Stomach (tissue), 9 donors: ENCODE results near the gene ZSCAN5A. TPM values are rescaled to one million over a fixed set of nuclear protein-coding genes. Genes with fewer than 3 reads are reported as not detected.
"Not testable (repeated sequence)": the region's sequence is repeated elsewhere in the genome, so short reads cannot be mapped to it uniquely, and the experiment has no call there.

ENCODE experiments used
- DNase-seq, 2 donors: peaks; one replicate each; pipeline versions ENCODE4 v3.0.0 to v3.0.0-alpha.2; 2013 to 2019
- H3K27ac ChIP-seq, 5 donors: fragments of 200-600 bp in 4 of 5; sonication (generic) in 4 of 5; one replicate each; pipeline ENCODE4 v1.5.1; 2013 to 2019; ENCODE audit warnings: mild to moderate bottlenecking in 1 of 5, moderate library complexity in 1 of 5
- H3K27me3 ChIP-seq, 3 donors: fragments of 200-600 bp; sonication (generic); one replicate each; pipeline ENCODE4 v1.5.1; 2017 to 2019; ENCODE audit warnings: mixed run types in 1 of 3
- H3K36me3 ChIP-seq, 4 donors: fragments of 200-600 bp; sonication (generic); 1 replicate in 3 of 4; 2 replicates in 1 of 4; pipeline ENCODE4 v1.5.1; 2016 to 2019
- H3K4me1 ChIP-seq, 4 donors: fragments of 200-600 bp; sonication (generic); one replicate each; pipeline ENCODE4 v1.5.1; 2016 to 2019
- H3K4me3 ChIP-seq, 4 donors: fragments of 200-600 bp; sonication (generic) in 3 of 4; one replicate each; pipeline ENCODE4 v1.5.1; 2016 to 2019; ENCODE audit warnings: mild to moderate bottlenecking in 1 of 4
- H3K9me3 ChIP-seq, 4 donors: fragments of 200-600 bp; sonication (generic); one replicate each; pipeline ENCODE4 v1.5.1; 2016 to 2019
- EP300 ChIP-seq: sonication (generic); formaldehyde crosslinking; IDR thresholded peaks from one replicate; pipeline ENCODE4 v1.6.1; 2017; ENCODE audit warnings: antibody characterized with exemption
- POLR2A ChIP-seq, 4 donors: fragments of 450-650 bp; IDR thresholded peaks; one replicate each; pipeline ENCODE4 v1.6.1; 2016; ENCODE audit warnings: antibody characterized with exemption in 4 of 4, control low read depth in 2 of 4, mild to moderate bottlenecking in 1 of 4, moderate library complexity in 1 of 4
- POLR2AphosphoS5 ChIP-seq, 3 donors: sonication (generic); formaldehyde crosslinking; IDR thresholded peaks; one replicate each; pipeline ENCODE4 v1.6.1; 2016; ENCODE audit warnings: antibody characterized with exemption in 3 of 3
- WGBS, 5 donors: extraction: QIAGEN DNeasy Blood & Tissue Kit in 3 of 5; methylation state at CpG; one replicate each; pipeline versions ENCODE4 v1.1.5 to v1.1.7; 2013 to 2018; 5-methylcytosine and 5-hydroxymethylcytosine counted together
- intact Hi-C: fragments of 100-400 bp; cut with DNase I; formaldehyde crosslinking; loops from one replicate; pipeline ENCODE4 v1.15.1; 2023; ENCODE audit warnings: low total_unique reads
- polyA plus RNA-seq, 3 donors: library from polyadenylated mRNA; stranded (reverse); fragments of 200-250 nt; gene quantifications; one replicate each; pipeline ENCODE4 v1.2.3, GENCODE V29; 2013
- total RNA-seq, 5 donors: library from RNA; depleted of rRNA; stranded (reverse); fragments of >200 nt; gene quantifications; one replicate each; pipeline versions ENCODE4 v1.1.0 to v1.2.3, GENCODE V29; 2014 to 2016
- TF ChIP-seq, protein P1 (sequence below), 7 experiments: fragments of 450-650 bp in 4 of 7; fragments of 200-600 bp in 3 of 7; sonication (generic) in 3 of 7; IDR thresholded peaks; one replicate each; pipeline ENCODE4 v1.5.1; 2016 to 2019; ENCODE audit warnings: antibody characterized with exemption in 7 of 7, control low read depth in 2 of 7, mild to moderate bottlenecking in 1 of 7
- donor health status: healthy with polysubstance abuse.
- donor health status: Bipolar disorder and iron deficiency.
- donor health status: healthy.

ZSCAN5A gene
- total and polyA plus RNA-seq, 8 donors = 0.89 to 21.6 (median 3.7) TPM; not detected in 1

DNA sequence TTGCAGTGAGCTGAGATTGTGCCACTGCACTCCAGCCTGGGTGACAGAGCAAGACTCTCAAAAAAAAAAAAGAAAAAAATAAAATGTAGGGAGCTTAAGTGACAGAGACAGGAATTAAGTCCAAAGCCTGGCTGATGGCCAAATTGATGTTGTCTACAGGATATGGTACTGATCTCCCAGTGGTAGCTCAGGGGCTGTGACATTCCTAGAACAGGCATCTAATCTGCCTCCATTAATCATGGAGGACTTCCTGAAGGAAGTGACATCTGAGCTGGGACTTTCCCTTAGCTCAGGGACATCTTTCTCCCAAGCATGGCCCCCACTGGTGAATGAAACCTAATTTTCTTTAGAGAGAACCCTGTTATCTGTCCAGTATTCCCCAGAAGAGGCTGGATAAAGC, 53.5 kb downstream of the ZSCAN5A start:
- H3K4me1 ChIP-seq = no peaks in the 10 kb centered on the region
- peaks cover 0 to 12% (median 0%) of the 10 kb centered on the region in 3 donors for H3K27me3 ChIP-seq
- no peak overlapping the region for H3K27ac ChIP-seq
- intact Hi-C loops = no loop called here
- H3K4me3 ChIP-seq = no peak overlapping the region
- TF ChIP-seq POLR2A (IDR thresholded peaks at IDR 0.05) = no peak
- peaks cover 0 to 6% (median 3%) of the 10 kb centered on the region in 4 donors for H3K36me3 ChIP-seq
- no peak for DNase-seq
- no peaks in the 10 kb centered on the region for H3K9me3 ChIP-seq

DNA sequence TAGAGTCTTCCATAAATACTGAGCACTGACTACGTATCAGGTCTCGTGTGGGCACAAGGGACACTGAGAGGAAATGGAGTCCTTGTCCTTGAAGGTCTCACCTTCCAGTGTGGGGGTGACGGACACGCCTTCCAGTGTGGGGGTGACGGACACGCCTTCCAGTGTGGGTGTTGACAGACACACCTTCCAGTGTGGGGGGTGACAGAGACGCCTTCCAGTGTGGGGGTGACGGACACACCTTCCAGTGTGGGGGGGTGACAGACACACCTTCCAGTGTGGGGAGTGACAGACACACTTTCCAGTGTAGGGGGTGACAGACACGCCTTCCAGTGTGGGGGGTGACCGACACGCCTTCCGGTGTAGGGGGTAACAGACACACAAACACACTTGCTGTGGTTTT, 56.4 kb downstream of the ZSCAN5A start:
- Histone ChIP-seq H3K27ac (no peak overlapping the region), H3K4me1 (no peaks in the 10 kb centered on the region), H3K9me3 (no peaks in the 10 kb centered on the region), H3K4me3 (no peak overlapping the region), H3K36me3 (peaks cover 0 to 6% (median 2%) of the 10 kb centered on the region in 4 donors), H3K27me3 (peaks cover 0 to 12% (median 0%) of the 10 kb centered on the region in 3 donors)
- TF ChIP-seq POLR2AphosphoS5 (IDR thresholded peaks at IDR 0.05) (no peak), EP300 (no peak), POLR2A (IDR thresholded peaks at IDR 0.05) (no peak)
- TF ChIP-seq, protein P1, sequence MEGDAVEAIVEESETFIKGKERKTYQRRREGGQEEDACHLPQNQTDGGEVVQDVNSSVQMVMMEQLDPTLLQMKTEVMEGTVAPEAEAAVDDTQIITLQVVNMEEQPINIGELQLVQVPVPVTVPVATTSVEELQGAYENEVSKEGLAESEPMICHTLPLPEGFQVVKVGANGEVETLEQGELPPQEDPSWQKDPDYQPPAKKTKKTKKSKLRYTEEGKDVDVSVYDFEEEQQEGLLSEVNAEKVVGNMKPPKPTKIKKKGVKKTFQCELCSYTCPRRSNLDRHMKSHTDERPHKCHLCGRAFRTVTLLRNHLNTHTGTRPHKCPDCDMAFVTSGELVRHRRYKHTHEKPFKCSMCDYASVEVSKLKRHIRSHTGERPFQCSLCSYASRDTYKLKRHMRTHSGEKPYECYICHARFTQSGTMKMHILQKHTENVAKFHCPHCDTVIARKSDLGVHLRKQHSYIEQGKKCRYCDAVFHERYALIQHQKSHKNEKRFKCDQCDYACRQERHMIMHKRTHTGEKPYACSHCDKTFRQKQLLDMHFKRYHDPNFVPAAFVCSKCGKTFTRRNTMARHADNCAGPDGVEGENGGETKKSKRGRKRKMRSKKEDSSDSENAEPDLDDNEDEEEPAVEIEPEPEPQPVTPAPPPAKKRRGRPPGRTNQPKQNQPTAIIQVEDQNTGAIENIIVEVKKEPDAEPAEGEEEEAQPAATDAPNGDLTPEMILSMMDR (IDR thresholded peaks at IDR 0.05) = no peak
- WGBS, 5 donors = 82 to 88% (median 86%) methylated on average over 12 of the region's 12 CpGs
- intact Hi-C loops = no loop called here
- DNase-seq = no peak

DNA sequence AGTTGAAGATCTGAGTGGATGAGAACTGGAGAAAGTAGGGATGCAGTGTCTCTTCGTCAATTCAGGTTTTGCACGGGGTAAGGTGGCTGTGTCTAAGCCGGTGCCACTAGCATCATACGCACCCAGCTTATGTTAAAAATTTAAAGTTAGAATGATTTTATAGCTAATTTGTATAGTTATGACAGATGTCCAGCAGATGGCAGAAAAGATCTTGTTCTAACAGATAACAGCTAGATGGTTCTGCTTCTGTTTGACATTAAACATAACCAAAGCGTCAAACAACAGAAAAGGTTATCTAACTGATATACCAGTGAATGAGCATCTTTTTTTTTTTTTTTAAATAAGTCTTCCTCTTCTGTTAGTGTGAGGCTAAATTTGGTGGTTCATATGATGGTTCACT, 60.9 kb downstream of the ZSCAN5A start:
- H3K27ac ChIP-seq = no peak overlapping the region
- intact Hi-C loops = no loop called here
- H3K9me3 ChIP-seq = no peaks in the 10 kb centered on the region
- 59 to 65% (median 60%) methylated on average over 5 of the region's 5 CpGs for WGBS, 5 donors
- no peaks in the 10 kb centered on the region for H3K36me3 ChIP-seq
- DNase-seq = peak in 1 of 2 donors; percentile 78
- H3K4me3 ChIP-seq = no peak overlapping the region
- TF ChIP-seq, protein P1 (IDR thresholded peaks at IDR 0.05) = peak in 2 of 7 experiments; percentile 8 to 14
- TF ChIP-seq POLR2A (IDR thresholded peaks at IDR 0.05) = no peak
- TF ChIP-seq POLR2AphosphoS5 (IDR thresholded peaks at IDR 0.05) = no peak
- no peaks in the 10 kb centered on the region for H3K4me1 ChIP-seq
- peaks cover 0 to 12% (median 0%) of the 10 kb centered on the region in 3 donors for H3K27me3 ChIP-seq

DNA sequence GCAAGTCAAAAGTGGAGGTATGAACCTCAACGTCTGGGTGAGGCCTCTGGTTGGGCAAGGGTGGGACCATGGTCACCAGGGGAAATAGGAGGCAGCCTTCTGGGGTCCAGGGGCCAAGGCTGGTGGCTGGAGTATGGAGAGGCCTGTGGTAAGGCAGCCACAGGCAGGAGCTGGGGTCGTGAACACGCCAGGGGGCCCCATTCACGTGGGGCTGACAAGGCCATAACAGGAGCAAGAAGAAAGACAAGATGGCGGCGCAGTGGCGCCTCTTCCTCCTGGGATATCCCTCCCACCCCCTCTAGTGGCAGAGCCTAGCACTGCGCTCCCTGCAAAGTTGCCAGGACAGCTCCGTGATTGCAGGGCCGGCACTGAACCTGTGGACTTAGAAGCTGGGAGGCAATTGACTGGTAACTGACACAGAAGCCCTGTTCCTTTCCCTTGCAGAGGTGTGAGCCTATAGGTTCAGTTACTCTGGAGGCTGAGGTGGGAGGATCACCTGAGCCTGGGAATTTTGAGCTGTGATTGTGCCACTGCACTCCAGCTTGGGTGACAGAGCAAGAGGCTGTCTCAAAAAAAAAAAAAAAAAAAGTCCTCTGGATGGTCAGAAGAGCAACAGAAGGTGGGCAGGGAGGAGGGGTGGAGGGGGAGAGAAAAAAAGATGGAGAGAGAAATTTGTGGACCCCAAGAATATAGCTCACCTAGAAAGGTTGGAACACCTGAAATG, 61.8 kb downstream of the ZSCAN5A start:
- intact Hi-C loops = no loop called here
- Histone ChIP-seq H3K27me3 (peaks cover 0 to 7% (median 0%) of the 10 kb centered on the region in 3 donors), H3K36me3 (no peaks in the 10 kb centered on the region), H3K4me1 (no peaks in the 10 kb centered on the region), H3K27ac (no peak overlapping the region), H3K4me3 (no peak overlapping the region), H3K9me3 (no peaks in the 10 kb centered on the region)
- 27 to 50% (median 36%) methylated on average over 10 of the region's 10 CpGs for WGBS, 5 donors
- TF ChIP-seq POLR2AphosphoS5 (IDR thresholded peaks at IDR 0.05) (no peak), EP300 (no peak), POLR2A (IDR thresholded peaks at IDR 0.05) (no peak)
- TF ChIP-seq, protein P1 (IDR thresholded peaks at IDR 0.05) = peak in 5 of 7 experiments; percentile 61 to 82 (median 75)
- peak; percentile 79 to 87 for DNase-seq

DNA sequence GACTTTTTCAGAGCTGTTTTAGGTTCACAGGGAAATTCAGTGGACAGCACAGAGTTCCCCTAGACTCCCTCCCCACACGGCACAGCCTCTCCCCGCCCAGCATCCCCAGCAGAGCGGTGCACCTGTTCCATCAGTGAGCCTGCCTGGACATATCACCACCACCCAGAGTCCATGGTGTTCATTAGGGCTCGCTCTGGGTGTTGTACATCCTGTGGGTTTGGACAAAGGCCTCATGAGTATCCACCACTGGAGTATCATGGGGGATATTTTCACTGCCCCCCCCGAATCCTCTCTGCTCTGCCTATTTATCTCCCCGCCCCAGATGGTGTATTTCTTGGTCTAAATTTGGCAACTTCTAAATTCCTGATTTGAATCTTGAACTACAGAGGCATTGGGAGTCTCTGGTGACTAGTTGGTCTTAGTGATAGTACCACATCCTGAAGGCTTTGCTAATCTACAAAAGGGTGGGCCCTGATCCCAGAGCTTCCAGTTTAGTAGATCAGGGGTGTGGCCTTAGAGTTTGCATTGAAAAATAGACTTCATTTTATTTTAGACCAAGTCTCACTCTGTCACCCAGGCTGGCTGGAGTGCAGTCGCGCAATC, 65.8 kb downstream of the ZSCAN5A start:
- H3K36me3 ChIP-seq, H3K4me3 ChIP-seq, H3K4me1 ChIP-seq, H3K27ac ChIP-seq, intact Hi-C loops, H3K27me3 ChIP-seq, H3K9me3 ChIP-seq, DNase-seq: not testable (repeated sequence)
- WGBS, 5 donors = 91 to 97% (median 94%) methylated on average over 8 of the region's 8 CpGs

DNA sequence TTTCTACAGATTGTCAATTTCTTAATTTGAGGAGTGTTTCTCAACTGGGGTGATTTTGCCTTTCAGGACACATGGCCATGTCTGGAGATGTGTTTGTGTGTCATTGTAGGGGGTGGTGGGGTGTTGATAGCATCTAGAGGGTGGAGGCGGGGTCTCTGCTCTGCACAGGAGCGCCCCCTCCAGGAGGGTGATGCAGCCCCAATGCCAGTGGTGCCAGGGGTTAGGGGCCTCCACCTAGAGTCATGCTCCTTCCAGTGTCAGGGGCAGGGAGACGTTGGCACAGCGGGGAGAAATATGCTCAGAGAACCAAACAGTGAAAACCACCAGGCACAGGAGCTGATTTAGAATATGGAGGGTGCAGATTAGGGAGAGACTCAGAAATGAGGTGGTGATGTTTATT, 68.9 kb downstream of the ZSCAN5A start:
- 69 to 78% (median 73%) methylated on average over 4 of the region's 4 CpGs for WGBS, 5 donors
- H3K4me3 ChIP-seq, H3K27ac ChIP-seq, DNase-seq, H3K27me3 ChIP-seq, intact Hi-C loops, H3K36me3 ChIP-seq, H3K4me1 ChIP-seq, H3K9me3 ChIP-seq: not testable (repeated sequence)
